ENCODE results near the gene TMEM255B. TPM values are rescaled to one million over a fixed set of nuclear protein-coding genes. Genes with fewer than 3 reads are reported as not detected.
"Not testable (repeated sequence)": the region's sequence is repeated elsewhere in the genome, so short reads cannot be mapped to it uniquely, and the experiment has no call there.

TMEM255B gene
- total RNA-seq, 2 experiments from 2014 or later, result 1.0 to 1.2 TPM

DNA sequence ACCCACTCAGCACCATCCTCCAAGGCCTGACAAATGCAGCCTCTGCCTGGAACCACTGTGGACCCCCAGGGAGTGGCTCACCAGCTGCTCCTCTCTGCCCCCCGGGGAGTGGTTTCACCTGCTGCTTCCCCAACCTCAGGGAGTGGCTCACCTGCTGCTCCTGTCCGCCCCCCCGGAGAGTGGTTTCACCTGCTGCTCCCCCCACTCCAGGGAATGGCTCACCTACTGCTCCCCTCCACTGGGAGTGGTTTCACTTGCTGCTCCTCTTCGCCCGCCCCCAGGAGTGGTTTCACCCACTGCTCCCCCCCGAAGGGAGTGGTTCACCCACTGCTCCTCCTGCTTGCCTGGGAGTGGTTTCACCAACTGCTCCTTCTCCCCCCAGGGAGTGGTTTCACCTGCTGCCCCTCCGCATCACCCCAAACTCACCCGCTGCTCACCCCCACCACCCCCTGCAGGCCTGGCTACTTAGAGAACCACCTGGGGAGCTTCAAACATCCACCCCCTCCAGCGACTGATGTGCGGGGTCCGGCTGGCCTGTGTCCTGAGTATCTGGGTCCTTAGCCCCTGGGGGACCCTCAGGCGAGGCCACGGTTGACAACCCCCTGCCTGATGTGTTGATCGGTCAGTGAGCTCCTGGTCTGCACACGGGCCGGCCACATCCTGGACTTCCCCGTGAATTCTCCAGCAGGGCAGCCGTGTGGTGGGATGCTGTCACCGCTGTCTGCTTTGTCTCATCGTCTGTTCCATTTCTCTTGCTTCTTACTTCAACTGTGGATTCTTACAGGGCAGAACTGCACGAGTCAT is 14.6 kb upstream of the TMEM255B start:
- Histone ChIP-seq H3K27me3 (ENCODE audit: control insufficient read depth in 1 of 2, insufficient read depth in 2 of 2, low read length in 2 of 2) (peaks cover 12 to 29% of the 10 kb centered on the region in 2 experiments), H3K36me3 (ENCODE audit: insufficient read depth, low read length) (no peaks in the 10 kb centered on the region), H3K9me3 (ENCODE audit: control insufficient read depth in 1 of 2, insufficient read depth in 1 of 2, low read length in 2 of 2) (peaks cover 0 to 14% of the 10 kb centered on the region in 2 experiments), H3K27ac (ENCODE audit: low read depth in 1 of 2, low read length in 2 of 2) (no peak overlapping the region), H3K4me3 (ENCODE audit: low read length) (no peak overlapping the region), H3K4me1 (ENCODE audit: insufficient read depth, low read length) (peaks cover 30% of the 10 kb centered on the region)
- peaks cover 41% of the 10 kb centered on the region for H3K27me3 Mint-ChIP-seq
- no peak overlapping the region for H3K4me3 Mint-ChIP-seq
- H3K36me3 Mint-ChIP-seq (ENCODE audit: low read depth), result no peaks in the 10 kb centered on the region
- no peak overlapping the region for H3K27ac Mint-ChIP-seq
- POLR2A ChIA-PET, result no interaction called here
- peaks cover 23% of the 10 kb centered on the region for H3K4me1 Mint-ChIP-seq (ENCODE audit: low read depth)
- TF ChIP-seq, protein P1, sequence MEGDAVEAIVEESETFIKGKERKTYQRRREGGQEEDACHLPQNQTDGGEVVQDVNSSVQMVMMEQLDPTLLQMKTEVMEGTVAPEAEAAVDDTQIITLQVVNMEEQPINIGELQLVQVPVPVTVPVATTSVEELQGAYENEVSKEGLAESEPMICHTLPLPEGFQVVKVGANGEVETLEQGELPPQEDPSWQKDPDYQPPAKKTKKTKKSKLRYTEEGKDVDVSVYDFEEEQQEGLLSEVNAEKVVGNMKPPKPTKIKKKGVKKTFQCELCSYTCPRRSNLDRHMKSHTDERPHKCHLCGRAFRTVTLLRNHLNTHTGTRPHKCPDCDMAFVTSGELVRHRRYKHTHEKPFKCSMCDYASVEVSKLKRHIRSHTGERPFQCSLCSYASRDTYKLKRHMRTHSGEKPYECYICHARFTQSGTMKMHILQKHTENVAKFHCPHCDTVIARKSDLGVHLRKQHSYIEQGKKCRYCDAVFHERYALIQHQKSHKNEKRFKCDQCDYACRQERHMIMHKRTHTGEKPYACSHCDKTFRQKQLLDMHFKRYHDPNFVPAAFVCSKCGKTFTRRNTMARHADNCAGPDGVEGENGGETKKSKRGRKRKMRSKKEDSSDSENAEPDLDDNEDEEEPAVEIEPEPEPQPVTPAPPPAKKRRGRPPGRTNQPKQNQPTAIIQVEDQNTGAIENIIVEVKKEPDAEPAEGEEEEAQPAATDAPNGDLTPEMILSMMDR (IDR thresholded peaks at IDR 0.05), result no peak
- DNase-seq (no peak), ATAC-seq (ENCODE audit: poor library complexity) (no peak)
- no peaks in the 10 kb centered on the region for H3K9me3 Mint-ChIP-seq
- intact Hi-C loops (cut with DNase I, micrococcal nuclease), result no loop called here
- CTCF ChIA-PET, result no interaction called here

DNA sequence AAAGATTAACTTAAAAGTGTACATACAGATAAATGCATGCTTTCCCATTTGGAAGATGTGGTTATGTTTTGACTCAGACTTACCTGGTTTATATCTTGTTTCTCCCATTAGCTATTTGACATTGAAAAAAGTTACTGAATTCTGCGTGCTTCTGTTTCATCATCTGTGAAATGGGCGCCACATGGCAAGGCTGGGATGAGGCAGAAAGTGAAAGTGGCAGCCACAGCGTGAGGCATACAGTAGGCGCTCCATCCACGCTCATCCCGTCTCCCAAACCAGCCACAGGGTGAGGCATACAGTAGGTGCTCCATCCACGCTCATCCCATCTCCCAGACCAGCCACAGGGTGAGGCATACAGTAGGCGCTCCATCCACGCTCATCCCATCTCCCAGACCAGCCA is 14.0 kb upstream of the TMEM255B start:
- H3K27ac Mint-ChIP-seq, result no peak overlapping the region

DNA sequence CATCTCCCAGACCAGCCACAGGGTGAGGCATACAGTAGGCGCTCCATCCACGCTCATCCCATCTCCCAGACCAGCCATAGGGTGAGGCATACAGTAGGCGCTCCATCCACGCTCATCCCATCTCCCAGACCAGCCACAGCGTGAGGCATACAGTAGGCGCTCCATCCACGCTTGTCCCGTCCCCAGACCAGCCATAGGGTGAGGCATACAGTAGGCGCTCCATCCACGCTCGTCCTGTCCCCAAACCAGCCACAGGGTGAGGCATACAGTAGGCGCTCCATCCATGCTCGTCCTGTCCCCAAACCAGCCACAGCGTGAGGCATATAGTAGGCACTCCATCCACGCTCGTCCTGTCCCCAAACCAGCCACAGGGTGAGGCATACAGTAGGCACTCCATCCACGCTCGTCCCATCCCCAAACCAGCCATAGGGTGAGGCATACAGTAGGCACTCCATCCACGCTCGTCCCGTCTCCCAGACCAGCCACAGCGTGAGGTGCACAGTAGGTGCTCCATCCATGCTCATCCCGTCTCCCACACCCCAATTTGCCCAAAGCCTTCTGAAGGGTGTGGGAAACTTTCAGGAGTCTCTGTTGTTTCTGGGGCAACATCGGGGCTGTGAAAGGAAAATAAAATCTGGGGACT is 13.4 kb upstream of the TMEM255B start:
- CTCF ChIA-PET; H3K4me3 ChIP-seq (ENCODE audit: low read length); ATAC-seq (ENCODE audit: poor library complexity); H3K36me3 ChIP-seq (ENCODE audit: insufficient read depth, low read length); H3K9me3 ChIP-seq (ENCODE audit: control insufficient read depth in 1 of 2, insufficient read depth in 1 of 2, low read length in 2 of 2); H3K36me3 Mint-ChIP-seq (ENCODE audit: low read depth); H3K4me3 Mint-ChIP-seq; POLR2A ChIA-PET; H3K27ac ChIP-seq (ENCODE audit: low read depth in 1 of 2, low read length in 2 of 2); DNase-seq; intact Hi-C loops (cut with DNase I, micrococcal nuclease); H3K9me3 Mint-ChIP-seq; H3K27ac Mint-ChIP-seq: not testable (repeated sequence)
- peaks cover 22% of the 10 kb centered on the region for H3K4me1 Mint-ChIP-seq (ENCODE audit: low read depth)
- peaks cover 24% of the 10 kb centered on the region for H3K4me1 ChIP-seq (ENCODE audit: insufficient read depth, low read length)
- H3K27me3 Mint-ChIP-seq, result peaks cover 35% of the 10 kb centered on the region
- H3K27me3 ChIP-seq (ENCODE audit: control insufficient read depth in 1 of 2, insufficient read depth in 2 of 2, low read length in 2 of 2), result peaks cover 10 to 17% of the 10 kb centered on the region in 2 experiments

More for the DNA sequence above, 14.0 kb upstream of the TMEM255B start:
- H3K27me3 Mint-ChIP-seq, result peaks cover 36% of the 10 kb centered on the region
- intact Hi-C loops (cut with DNase I, micrococcal nuclease), result no loop called here
- ATAC-seq (ENCODE audit: poor library complexity) (no peak), DNase-seq (no peak)
- TF ChIP-seq, protein P1 (IDR thresholded peaks at IDR 0.05), result no peak
- H3K4me3 ChIP-seq (ENCODE audit: low read length), result no peak overlapping the region
- H3K9me3 ChIP-seq (ENCODE audit: control insufficient read depth in 1 of 2, insufficient read depth in 1 of 2, low read length in 2 of 2), result peaks cover 0 to 8% of the 10 kb centered on the region in 2 experiments
- no peaks in the 10 kb centered on the region for H3K36me3 Mint-ChIP-seq (ENCODE audit: low read depth)
- no peaks in the 10 kb centered on the region for H3K9me3 Mint-ChIP-seq
- CTCF ChIA-PET, result no interaction called here
- peaks cover 30% of the 10 kb centered on the region for H3K4me1 ChIP-seq (ENCODE audit: insufficient read depth, low read length)
- no peaks in the 10 kb centered on the region for H3K36me3 ChIP-seq (ENCODE audit: insufficient read depth, low read length)
- no peak overlapping the region for H3K27ac ChIP-seq (ENCODE audit: low read depth in 1 of 2, low read length in 2 of 2)
- H3K4me3 Mint-ChIP-seq, result no peak overlapping the region
- H3K27me3 ChIP-seq (ENCODE audit: control insufficient read depth in 1 of 2, insufficient read depth in 2 of 2, low read length in 2 of 2), result peaks cover 10 to 23% of the 10 kb centered on the region in 2 experiments
- H3K4me1 Mint-ChIP-seq (ENCODE audit: low read depth), result peaks cover 23% of the 10 kb centered on the region
- POLR2A ChIA-PET, result no interaction called here

Measured in CD4-positive, alpha-beta T cell (primary cell).